GM12864 (cell line): ENCODE measurements around the gene PI16.

ENCODE experiments used
- DNase-seq: peaks from one replicate; pipeline ENCODE4 v3.0.0-alpha.2; 2011; ENCODE audit warnings: low read depth
- H3K4me3 ChIP-seq: 2 replicates; pipeline ENCODE4 v1.5.1; 2011; ENCODE audit warnings: mild to moderate bottlenecking, low read depth, low read length, control low read depth
- TF ChIP-seq, protein P1 (sequence below): IDR thresholded peaks from 2 replicates; pipeline ENCODE4 v1.5.1; 2011; ENCODE audit warnings: low read depth, mild to moderate bottlenecking, moderate library complexity, low read length, control low read depth, inconsistent platforms; ENCODE audit errors: missing control alignments

The PI16 gene

DNA sequence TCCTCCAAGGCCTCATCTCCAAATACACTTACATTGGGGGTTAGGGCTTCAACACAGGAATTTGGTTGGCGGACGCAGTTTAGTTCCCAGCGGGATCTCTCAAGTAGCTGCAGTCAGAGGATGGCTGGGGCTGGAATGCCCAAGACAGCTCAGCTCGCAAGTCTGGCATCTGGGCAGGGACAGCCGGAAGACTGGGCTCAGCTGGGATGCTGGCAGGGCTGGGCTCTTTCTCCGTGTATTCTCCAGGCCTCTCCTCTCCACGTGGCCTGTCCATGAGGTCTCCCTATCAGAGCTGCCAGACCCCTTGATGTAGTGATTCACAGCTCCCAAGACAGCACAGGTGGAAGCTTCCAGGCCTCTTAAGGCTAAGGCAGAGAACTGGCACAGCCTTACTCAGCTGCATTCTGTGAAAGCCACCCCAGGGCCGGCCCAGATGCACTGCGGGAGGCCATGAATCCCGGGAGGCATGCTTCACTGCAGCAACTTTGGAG, 55.9 kb downstream of the PI16 start:
- no peak overlapping the region for H3K4me3 ChIP-seq
- TF ChIP-seq, protein P1, sequence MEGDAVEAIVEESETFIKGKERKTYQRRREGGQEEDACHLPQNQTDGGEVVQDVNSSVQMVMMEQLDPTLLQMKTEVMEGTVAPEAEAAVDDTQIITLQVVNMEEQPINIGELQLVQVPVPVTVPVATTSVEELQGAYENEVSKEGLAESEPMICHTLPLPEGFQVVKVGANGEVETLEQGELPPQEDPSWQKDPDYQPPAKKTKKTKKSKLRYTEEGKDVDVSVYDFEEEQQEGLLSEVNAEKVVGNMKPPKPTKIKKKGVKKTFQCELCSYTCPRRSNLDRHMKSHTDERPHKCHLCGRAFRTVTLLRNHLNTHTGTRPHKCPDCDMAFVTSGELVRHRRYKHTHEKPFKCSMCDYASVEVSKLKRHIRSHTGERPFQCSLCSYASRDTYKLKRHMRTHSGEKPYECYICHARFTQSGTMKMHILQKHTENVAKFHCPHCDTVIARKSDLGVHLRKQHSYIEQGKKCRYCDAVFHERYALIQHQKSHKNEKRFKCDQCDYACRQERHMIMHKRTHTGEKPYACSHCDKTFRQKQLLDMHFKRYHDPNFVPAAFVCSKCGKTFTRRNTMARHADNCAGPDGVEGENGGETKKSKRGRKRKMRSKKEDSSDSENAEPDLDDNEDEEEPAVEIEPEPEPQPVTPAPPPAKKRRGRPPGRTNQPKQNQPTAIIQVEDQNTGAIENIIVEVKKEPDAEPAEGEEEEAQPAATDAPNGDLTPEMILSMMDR = no peak
- DNase-seq = no peak

DNA sequence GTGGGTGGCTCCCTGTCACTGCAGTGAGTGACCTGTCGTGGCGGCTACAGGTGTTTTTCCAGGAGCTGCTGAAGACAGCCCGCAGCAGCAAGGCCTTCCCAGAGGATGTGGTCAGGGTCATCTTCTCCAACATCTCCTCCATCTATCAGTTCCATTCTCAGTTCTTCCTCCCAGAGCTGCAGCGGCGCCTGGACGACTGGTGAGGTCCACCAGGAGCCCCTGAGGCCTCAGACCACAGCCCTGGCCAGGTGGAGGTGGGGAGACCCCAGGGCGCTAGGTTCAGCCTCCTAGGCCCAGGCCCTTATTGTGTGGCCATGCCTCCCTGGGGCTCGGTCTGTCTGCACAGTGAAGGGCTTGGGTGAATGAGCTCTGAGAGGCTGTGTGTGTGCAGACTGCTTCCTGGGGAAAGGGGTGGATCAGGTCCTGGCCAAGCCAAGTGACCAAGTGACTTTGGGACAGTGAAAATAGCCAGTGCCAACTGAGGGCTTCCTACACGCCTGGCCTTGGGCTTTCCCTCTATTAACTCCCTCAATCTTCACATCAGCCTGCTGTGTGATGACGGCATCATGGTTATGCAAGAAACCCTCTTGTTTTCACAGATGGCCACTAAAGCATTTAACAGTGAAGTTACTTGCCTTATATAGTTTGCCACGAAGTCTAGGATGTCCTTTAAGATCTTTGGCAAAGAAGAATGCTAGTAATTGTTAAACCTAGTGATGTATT, 57.3 kb downstream of the PI16 start:
- no peak for DNase-seq
- H3K4me3 ChIP-seq = no peak overlapping the region
- TF ChIP-seq, protein P1 = no peak

DNA sequence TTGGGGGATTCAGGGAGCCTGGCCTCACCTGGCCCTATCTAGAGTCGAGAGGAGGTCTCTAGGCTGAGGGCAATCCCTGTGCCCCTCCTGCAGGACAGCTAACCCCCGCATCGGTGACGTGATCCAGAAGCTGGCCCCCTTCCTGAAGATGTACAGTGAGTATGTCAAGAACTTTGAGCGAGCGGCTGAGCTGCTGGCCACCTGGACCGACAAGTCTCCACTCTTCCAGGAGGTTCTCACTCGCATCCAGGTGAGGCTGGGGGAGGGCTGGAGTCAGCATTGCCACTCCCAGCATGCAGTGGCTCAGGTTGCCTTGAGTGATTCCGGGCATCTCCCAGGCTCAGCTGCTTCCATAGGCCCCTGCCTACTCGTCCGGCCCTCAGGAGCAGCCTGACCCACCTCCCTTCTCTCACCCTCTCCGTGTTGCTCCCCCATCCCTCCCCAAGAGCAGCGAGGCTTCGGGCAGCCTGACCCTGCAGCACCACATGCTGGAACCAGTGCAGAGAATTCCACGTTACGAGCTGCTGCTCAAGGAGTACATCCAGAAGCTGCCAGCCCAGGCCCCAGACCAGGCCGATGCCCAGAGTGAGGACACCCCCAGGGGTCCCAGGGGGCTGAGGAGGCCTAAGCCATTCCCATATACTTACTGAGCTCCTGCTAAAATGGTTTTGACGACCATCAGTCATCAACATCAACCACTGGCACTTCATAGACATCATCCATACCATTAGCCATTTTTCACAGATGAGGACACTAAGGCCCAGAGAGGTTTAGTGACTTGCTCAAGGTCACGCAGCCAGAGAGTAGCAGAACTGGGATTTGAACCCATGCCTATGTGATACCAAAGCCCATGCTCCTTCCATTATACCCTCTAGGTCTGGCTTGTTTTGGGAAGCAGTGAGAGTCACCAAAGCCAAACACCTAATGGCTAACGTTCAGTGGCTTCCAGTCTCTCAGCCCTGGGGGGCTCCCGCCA, 59.3 kb downstream of the PI16 start:
- DNase-seq = no peak
- no peak overlapping the region for H3K4me3 ChIP-seq
- TF ChIP-seq, protein P1 = no peak
